GM23248 (cell line): ENCODE measurements around the gene WDR88.

Experiments
- EZH2 ChIP-seq: fragments of 200-600 bp; sonication (generic); IDR thresholded peaks from 2 replicates; pipeline ENCODE4 v1.6.1; 2018; ENCODE audit warnings: antibody characterized with exemption, mild to moderate bottlenecking; ENCODE audit not compliant: insufficient read depth, poor library complexity, severe bottlenecking
- EZH2phosphoT487 ChIP-seq: fragments of 200-600 bp; sonication (generic); IDR thresholded peaks from 2 replicates; pipeline ENCODE4 v1.6.1; 2018; ENCODE audit warnings: antibody characterized with exemption, moderate library complexity, mild to moderate bottlenecking, low read depth; ENCODE audit not compliant: insufficient read depth

GRCh38 chr19:33093420-33094210 lies 38.3 kb upstream of the WDR88 start:
- TF ChIP-seq EZH2phosphoT487: no peak
- TF ChIP-seq EZH2: no peak
